GM21423 (cell line): ENCODE results near the gene UBE2H.
"Not testable (repeated sequence)": the region's sequence is repeated elsewhere in the genome, so short reads cannot be mapped to it uniquely, and the experiment has no call there.

Experiments used
- ATAC-seq: cut with Tn5 transposase; IDR thresholded peaks from one replicate; pipeline ENCODE4 v1.9.1; 2021; ENCODE audit warnings: mild to moderate bottlenecking, moderate library complexity; ENCODE audit not compliant: unreplicated experiment

UBE2H gene

DNA sequence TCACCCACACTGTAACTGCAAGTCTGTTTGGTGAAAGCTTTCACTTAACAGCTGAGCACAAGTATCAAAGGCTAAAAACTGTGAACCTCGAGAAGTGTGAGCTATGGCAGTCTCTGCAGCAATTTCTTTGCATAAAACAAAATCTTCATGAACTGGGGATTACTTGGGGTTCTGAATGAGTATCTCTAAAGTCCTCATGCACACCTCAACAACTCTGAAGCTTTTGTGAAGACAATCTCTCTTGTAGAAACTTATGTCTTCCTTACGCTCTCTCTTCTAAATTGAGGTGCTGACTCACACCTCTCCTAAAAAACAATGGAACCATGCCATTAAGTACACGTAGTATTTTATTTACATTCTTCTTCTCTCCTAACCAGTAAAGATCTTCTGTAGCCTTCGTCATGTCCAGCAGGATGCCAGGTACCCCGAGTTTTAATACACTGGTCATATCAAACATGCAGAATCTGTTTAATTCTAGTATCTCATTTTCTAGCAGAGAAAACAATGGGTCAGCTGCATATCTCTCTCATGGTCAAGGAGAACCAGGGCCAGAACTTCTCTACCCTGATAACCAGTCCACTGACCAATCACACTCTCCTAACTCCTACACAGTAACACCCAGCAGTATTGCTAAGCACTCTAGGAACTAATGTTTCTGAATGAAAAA lies 76.9 kb downstream of the UBE2H start:
- ATAC-seq: no peak

GRCh38 chr7:129875160-129875559 lies 77.6 kb downstream of the UBE2H start:
- ATAC-seq: no peak

DNA sequence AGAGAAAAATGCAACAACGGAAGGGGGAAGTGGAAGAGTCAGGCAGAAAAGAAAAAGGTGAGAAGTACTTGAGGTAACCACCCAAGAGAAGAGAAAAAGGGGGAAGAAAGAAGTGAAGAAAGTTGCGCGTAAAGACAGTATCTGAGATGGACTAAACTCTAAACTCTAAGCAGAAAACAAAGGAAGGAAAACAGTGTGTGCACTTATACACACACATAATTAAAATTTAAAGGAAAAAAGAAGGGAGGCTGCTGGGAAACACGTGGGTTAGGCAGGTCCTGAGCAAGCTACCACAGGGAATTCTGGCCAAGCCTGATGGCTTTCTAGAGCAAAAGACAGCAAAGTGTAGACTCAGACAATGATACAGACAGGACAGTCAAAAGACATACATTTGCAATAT lies 78.0 kb downstream of the UBE2H start:
- no peak for ATAC-seq

- no peak for ATAC-seq
Observed at GRCh38 chr7:129872054-129872453, 80.7 kb downstream of the UBE2H start.

- no peak for ATAC-seq
Observed at GRCh38 chr7:129870668-129871067, 82.1 kb downstream of the UBE2H start.

DNA sequence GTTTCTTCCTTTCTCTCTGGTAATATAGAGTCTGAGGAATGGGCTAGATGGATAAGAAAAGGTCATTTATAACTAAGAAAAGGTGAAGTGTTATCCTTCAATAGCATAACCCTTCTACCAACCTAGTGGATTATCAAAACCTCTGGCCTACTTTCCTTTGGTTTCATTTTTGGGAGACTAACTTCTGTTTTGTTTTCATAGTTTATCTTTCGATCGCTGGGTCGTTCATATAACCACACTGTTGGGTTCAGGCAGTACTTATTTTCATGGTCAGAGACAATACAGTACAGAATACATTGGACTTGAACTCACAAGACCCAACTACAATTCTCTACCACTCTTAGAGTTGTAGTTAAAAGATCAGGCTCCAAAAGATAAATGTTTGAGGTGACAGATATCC lies 86.5 kb downstream of the UBE2H start:
- no peak for ATAC-seq

- ATAC-seq: no peak
Observed at GRCh38 chr7:129865925-129866201, 86.9 kb downstream of the UBE2H start.

- ATAC-seq: no peak
Observed at GRCh38 chr7:129865093-129865924, 87.5 kb downstream of the UBE2H start.

DNA sequence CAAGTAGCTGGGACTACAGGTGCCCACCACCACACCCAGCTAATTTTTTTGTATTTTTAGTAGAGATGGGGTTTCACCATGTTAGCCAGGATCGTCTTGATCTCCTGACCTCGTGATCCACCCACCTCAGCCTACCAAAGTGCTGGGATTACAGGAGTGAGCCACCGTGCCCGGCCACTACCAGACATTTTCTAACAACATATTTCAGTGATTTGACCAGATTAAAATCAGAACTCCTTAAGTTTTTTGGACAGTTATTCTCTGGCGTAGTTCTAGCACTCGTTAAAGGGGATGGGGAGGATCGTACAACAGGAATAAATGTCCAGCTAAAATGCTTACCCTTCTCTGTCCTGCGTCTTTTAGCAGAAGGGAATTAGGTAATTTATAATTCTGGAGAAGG lies 88.1 kb downstream of the UBE2H start:
- not testable (repeated sequence) for ATAC-seq

DNA sequence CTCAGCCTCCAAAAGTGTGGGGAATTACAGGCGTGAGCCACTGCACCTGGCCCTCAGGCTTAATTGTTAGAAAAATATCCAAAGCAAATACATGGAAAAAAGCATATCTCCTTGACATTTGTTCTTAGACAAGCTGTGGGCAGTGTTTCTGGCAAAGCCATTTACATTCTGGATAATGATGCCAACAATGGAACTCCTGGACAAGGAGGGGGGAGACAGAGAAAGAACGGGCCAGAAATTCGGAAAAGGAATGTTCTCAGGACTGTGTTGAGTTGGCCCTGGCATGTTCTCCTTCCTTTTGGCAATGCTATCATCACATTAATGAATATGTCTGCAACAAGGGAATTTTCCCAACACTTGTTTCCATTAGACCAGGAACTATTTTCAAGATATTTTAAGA lies 88.7 kb downstream of the UBE2H start:
- no peak for ATAC-seq

GRCh38 chr7:129862682-129863081 lies 90.1 kb downstream of the UBE2H start:
- ATAC-seq: no peak

GRCh38 chr7:129860784-129861183 lies 92.0 kb downstream of the UBE2H start:
- not testable (repeated sequence) for ATAC-seq

GRCh38 chr7:129859183-129859582 lies 93.6 kb downstream of the UBE2H start:
- no peak for ATAC-seq

DNA sequence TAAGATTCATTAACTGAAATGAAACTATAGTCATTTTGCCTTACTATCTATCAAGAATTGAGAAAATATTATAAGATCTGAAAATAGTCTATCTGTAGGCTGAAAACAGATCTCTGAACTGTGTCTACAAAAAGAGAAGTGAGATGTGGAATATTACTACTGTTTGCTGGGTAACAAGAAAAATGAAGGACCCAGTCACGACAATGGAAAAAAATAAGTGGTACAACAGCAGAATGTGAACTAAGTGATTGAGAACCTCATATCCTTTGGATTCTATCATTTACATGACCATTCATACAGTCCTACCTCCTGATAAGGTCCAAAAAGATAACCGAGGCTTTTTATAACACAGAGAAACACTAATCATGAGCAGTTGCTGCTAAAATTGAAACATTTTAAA lies 94.3 kb downstream of the UBE2H start:
- no peak for ATAC-seq

DNA sequence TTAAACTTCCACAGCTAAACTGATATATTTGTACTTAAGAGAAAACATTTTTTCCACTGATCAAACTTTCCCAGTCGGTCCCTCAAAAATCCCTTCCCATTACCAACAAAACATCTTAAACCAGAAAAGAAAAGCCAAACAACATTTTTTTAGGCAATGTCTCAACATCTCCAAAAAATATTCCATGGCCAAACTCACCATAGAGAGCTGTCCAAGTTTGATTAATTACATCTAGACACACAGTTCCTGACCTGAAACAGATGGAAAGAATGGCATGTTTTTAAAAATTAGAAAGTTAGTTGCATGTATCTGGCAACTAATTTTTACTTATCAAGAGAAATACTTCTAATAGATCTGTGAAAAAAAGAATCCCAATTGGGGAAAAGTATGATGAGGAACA lies 95.4 kb downstream of the UBE2H start:
- no peak for ATAC-seq

GRCh38 chr7:129855935-129856717 lies 96.6 kb downstream of the UBE2H start:
- ATAC-seq: no peak

- ATAC-seq: no peak
Observed at GRCh38 chr7:129855234-129855673, 97.5 kb downstream of the UBE2H start.

- no peak for ATAC-seq
Observed at GRCh38 chr7:129854401-129854800, 98.4 kb downstream of the UBE2H start.

GRCh38 chr7:129853661-129854268 lies 99.0 kb downstream of the UBE2H start:
- no peak for ATAC-seq

DNA sequence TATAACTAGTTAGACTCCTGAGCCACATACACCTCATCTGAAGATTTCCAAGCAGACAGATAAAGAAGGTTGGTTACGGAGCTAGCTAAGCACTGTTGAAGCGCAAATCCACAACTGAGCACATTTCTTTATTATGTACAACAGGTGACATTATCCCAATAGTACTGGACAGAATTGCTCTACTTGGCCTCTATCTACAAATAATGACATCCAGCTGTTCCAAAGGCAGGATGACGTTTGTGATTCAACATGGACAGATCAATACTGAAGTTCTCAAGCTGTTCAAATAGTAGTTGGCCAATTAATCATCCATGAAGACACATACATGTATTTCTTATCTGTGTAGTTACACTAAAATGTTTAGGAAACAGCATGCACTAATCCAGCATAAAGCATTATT lies 101.0 kb downstream of the UBE2H start:
- no peak for ATAC-seq

- ATAC-seq: no peak
Observed at GRCh38 chr7:129851174-129851573, 101.6 kb downstream of the UBE2H start.
